ENCODE data around the gene AGFG2.
"Not testable (repeated sequence)": the region's sequence is repeated elsewhere in the genome, so short reads cannot be mapped to it uniquely, and the experiment has no call there.

Gene AGFG2

DNA sequence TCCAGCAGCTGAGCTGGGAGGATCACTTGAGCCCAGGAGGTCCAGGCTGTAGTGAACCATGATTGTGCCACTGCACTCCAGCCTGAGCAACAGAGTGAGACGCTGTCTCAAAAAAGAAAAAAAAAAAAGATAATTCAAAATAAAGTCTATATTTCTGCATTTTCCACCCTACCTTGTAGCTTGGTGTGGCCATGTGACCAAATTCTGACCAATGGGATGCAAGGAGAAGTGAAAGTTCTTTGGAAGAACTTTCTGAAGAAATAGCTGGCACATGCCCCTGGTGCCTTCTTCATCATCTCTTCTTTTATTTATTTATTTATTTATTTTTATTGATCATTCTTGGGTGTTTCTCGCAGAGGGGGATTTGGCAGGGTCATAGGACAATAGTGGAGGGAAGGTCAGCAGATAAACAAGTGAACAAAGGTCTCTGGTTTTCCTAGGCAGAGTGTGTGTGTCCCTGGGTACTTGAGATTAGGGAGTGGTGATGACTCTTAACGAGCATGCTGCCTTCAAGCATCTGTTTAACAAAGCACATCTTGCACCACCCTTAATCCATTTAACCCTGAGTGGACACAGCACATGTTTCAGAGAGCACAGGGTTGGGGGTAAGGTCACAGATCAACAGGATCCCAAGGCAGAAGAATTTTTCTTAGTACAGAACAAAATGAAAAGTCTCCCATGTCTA lies 17.0 kb upstream of the AGFG2 start:
- not testable (repeated sequence) for DNase-seq

DNA sequence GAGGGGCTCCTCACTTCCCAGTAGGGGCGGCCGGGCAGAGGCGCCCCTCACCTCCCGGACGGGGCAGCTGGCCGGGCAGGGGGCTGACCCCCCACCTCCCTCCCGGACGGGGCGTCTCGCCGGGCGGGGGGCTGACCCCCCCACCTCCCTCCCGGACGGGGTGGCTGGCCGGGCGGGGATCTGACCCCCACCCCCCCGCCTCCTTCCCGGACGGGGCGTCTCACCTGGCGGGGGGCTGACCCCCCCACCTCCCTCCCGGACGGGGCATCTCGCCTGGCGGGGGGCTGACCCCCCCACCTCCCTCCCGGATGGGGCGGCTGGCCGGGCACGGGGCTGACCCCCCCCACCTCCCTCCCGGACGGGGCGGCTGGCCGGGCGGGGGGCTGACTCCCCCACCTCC lies 15.8 kb upstream of the AGFG2 start:
- not testable (repeated sequence) for DNase-seq

- DNase-seq = not testable (repeated sequence)
These were observed 10.7 kb upstream of the AGFG2 start for GRCh38 chr7:100528108-100528866.

DNA sequence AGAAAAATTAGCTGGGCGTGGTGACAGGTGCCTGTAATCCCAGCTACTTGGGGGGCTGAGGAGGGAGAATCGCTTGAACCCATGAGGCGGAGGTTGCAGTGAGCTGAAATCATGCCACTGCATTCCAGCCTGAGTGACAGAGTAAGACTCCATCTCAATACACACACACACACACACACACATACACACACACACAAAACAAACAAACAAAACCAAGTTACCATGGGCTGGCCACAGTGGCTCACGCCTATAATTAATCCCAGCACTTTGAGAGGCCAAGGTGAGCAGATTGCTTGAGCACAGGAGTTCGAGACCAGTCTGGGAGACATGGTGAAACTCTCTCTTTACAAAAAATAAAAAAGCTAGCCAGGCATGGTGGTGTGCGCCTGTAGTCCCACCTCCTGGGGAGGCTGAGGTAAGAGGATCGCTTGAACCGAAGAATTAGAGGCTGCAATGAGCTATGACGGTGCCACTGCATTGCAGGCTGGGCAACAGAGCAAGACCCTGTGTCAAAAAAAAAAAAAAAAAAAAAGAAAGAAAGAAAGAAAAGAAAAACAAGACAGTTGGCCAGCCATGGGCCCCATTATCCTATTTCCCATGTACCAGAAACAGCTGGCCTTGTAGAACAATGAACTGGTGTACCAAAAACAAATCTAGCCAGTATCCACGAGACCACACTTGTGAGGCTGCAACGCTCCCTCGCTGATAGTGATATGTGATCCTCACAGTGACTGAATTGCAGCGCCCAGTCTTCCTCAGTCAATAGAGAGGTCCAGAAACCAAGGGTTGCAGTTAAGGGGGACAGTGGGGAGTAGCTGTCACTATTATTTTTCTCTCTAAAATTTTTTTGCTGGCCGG lies 6.6 kb upstream of the AGFG2 start:
- no peak for DNase-seq

DNA sequence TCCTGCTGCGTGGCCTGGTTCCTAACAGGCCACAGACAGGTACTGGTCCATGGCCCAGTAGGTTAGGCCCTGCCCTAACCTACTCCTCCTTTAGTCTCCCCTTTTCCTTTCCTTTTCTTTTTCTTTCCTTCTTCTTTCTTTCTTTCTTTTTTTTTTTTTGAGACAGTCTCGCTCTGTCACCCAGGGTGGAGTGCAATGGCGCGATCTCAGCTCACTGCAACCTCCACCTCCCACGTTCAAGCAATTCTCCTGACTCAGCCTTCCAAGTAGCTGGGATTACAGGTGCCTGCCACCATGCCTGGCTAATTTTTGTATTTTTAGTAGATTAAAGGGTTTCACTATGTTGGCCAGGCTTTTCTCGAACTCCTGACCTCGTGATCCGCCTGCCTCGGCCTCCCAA lies 3.0 kb upstream of the AGFG2 start:
- DNase-seq = not testable (repeated sequence)

DNA sequence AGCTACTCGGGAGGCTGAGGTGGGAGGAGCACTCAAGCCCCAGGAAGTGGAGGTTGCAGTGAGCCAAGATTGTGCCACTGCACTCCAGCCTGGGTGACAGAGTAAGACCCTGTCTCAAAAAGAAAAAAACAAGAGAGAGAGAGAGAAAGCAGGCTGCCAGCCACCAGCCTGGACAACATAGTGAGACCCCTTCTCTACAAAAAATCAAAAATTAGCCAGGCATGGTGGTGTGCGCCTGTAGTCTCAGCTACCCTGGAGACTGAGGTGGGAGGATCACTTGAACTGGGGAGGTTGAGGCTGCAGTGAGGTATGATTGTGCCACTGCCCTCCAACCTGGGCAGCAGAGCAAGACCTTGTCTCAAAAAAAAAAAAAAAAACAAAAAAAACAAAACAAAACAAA lies 2.3 kb upstream of the AGFG2 start:
- not testable (repeated sequence) for DNase-seq

DNA sequence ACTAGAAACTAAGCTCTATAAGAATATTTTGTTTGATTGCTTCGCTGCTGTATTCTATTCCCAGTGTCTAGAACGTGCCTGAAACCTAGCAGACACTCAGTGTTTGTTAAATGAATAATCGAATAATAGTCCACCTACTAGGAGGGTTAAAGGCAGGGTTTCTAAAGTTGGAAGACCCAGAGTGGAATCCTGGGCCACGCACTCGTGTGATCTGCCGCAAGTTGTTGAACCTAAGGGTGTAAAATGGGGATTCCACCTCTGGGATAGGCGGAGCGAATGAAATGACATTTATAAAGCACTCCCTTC lies 702 bp upstream of the AGFG2 start:
- DNase-seq = no peak

DNA sequence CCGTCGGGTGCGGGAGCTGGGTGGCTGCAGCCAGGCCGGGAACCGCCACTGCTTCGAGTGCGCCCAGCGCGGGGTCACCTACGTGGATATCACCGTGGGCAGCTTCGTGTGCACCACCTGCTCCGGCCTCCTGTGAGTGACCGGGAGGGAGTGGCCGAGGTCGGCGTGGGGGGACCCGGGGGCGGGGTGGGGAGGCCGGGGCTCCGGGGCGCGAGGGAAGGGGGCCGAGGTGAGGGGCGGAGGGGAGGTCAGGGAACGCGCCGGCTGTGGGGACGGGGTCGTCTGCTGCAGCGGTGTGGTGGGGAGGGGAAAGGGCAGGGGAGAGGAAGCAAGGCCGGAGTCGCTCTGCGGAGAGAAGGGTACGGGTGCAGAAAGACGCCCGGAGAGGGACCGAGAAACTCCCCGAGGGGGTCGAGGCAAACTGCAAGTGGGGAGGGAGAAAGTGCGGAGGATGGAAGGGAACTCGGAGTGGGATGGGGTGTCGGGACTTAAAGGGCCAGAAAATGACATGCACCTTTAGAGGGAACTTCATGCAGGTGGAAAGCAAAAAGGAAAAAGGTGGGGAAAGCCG lies 518 bp downstream of the AGFG2 start:
- DNase-seq = no peak

DNA sequence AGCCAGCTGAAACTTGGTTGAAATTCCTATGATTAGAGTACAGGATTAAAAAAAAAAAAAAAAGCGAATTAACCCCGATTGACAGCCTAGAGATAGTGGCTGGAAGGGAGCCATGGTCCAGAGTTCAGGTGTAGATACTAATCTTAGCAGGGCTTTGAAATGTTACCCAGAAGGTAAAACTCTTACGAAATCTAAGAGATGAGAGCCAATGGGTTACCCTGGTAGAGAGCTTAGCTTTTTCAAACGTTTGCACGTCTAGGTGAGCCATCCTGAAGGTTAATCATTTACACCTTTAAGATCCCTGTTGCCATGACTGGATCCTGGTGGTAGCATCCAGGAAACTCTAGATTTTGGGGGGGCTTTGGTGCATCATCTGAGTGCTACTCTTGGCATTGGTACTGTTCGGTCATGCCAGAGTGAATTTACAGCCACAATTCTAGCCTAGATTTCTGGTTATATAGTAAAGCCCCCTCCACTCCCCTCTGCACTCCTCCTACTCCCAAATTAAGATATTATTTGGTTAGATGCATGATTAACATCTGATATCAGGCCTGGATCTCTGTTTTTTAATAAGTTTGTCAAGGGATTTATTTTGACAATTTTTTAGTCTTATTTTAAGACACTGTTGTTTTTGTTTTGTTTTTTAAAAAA lies 1.2 kb downstream of the AGFG2 start:
- no peak for DNase-seq

GRCh38 chr7:100541309-100541708 lies 2.3 kb downstream of the AGFG2 start:
- DNase-seq = not testable (repeated sequence)

DNA sequence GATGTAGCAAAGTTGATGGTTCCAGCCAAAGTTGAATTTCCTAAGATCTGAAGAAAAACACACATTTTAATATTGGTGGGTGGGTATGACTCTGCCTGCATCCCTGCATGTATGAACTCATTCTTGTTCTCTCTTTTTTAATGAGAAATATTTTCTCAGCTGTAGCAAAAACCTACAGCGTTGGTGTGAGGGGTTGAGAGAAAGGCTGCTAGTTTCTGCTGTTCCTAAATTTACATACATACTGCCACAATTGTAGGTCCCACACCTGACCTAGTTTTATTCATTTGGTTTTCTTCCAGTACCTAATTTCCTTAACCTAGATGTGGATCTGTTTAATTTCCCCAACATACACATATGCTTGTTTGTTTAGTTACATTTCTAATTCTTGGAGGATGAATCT lies 4.6 kb downstream of the AGFG2 start:
- no peak for DNase-seq

DNA sequence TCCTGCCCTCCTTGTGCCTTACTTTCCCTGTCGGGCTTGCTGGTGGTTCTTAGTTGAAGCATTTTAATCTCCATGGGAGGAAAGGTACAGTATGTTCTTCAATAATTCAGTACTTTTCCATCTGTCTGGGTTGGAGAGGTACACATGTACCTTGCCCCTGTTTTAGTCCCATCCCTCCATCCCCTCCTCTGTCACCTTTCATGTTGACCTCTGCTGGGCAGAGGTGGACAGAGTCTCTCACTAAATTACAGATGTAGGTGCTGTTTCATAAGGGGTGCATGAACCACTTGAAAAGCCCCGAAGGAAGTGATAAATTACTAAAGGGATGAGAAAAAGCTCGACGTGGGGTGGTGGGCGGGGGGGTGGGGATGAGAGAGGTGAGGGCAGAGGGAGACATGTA lies 5.4 kb downstream of the AGFG2 start:
- DNase-seq = no peak

DNA sequence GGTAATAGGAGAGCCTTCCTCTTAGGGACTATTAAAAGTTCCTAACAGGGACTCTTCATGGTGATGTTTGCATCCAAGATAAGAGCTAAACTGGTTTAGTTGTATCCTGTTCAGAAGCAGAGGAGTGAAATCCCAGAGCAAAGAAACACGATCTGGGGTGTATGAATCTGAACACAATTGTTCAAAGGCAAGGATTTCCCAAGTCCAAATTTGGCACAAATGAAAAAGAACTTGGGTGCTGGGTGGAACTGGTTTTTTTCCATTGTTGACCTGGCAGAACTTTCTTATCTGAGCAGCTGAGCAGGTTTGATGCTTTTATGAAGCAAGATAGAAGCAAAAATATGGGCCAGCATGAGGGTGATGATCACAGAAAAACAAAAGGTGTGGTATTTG lies 6.0 kb downstream of the AGFG2 start:
- peak; percentile 22 for DNase-seq

DNA sequence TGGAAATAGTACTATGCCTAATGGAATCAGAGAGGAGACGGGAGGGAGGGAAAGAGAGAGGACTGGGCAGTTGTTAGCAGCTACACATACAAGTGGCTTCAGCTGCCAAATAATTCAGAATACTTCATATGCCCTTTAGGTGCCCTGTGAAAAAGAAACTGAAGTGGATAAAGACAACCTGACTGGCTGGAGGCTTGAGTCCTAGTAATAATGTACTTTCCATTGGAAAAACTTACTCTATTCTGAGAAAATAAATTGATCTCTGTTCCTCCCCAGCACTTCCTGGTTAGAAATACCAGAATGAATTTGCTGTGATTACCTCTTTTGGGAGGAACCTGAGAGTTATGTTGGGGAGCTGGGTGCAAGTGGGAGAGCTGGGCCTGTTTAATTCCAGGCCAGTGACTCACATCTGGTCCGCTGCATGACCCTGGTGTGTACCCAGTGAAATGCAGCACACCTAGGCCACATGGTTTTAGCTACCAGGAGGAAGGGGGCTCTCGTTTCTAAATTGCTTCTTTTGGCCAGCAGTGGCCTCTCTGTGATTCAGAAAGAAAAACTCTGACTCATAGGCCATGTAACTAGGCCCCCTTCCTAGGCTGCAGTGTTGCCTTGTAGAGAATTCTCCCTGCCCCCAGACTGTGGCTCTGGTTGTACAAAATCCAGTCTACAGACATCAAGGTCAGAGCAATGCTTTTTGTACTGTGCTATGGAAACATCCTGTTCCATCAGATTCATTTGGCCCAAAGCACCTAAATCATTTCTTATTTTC lies 6.5 kb downstream of the AGFG2 start:
- DNase-seq = peak; percentile 94

DNA sequence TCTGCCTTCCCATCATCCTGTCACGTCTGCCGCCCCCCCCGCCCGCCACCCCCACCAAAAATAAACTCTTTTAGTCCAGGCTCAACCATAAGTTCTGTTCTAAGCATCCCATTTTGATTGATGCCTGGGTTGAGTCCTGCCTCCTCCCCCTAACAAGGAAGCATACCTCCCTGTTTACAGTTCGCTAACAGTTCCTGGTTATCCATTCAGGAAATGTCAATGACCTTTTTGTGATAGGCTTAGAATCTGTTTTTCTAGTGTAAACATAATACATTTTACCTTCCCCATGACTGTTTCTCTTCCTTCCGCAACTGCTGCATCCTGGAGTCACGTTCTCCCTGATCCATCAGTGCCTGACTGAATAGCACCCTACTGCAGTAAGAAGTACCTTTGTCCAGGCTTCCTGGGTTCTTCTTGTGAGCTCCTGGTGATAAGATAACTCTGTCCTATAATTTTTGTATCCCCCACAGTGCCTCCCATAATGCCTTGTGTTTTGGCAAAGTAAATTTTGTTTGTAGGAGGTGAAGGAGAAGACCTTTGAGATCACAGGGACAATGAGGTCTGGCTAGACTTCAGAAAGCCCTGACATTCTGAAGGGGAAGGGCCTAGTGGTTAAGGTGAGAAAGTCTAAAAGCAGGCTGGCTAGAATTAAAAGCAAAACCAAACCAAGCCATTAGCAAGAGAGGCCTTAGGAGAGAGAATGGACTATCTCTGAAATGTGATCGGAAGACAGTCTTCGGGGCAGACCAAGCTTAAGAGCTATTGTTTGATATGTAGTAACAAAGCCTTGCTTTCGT lies 7.3 kb downstream of the AGFG2 start:
- no peak for DNase-seq

- DNase-seq = no peak
These were observed 8.2 kb downstream of the AGFG2 start for GRCh38 chr7:100546926-100547800.

DNA sequence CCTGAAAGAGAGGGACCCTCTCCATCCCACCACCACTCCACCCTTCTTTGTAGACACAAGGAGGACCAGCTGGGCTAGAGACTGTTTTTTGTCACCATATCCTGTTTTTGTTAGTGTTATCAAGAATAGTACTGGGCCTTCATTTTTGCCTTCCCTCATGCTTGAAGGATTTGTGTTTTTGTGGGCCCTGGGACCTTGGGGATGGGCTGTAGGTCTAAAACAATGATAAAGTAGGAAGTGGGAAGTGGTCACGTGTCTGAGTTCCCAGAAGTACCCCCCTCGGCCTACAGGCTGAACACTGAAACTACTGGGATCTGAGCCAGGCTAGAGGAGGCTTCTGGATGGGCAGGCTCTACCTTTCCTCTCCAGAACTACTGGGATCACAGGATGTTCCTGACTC lies 8.9 kb downstream of the AGFG2 start:
- no peak for DNase-seq

GRCh38 chr7:100548446-100548845 lies 9.4 kb downstream of the AGFG2 start:
- DNase-seq = peak; percentile 40

DNA sequence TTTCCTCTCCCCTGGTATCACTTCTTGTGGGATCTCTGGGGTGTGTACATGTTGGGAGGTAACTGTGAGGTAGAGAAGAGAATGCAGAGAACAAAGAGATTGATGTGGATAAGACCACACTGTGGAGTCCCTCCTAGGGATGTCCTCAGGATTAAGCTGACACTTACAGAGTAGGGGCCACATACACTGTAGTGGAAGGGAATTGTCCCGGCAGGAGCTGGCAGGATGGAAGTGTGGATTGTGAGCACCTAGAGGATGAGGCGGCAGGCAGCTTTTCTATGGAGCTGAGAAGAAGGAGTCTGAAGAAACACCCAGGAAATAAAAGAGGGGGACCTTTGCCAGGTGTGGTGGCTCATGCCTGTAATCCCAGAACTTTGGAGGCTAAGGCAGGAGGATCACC lies 13.5 kb downstream of the AGFG2 start:
- DNase-seq = no peak

DNA sequence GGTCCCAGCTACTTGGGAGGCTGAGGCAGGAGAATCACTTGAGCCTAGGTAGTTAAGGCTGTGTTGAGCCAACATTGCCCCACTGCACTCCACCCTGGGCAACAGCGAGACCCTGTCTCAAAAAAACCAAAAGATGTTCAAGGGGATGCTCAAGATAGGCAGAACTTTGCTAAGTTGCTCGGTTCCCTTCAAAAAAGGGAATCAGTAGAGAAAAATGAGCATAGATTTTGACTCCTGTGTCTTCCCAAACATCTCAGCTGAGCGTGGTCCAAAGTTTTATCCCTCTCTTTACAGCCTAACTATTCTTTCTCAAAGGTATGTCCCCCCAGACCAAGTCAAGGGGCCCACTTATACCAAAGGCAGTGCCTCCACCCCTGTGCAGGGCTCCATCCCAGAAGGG lies 14.0 kb downstream of the AGFG2 start:
- no peak for DNase-seq
